NCI-H128 (cell line): Measurements from ENCODE around the gene MPP2.
"Not testable (repeated sequence)": the region's sequence is repeated elsewhere in the genome, so short reads cannot be mapped to it uniquely, and the experiment has no call there.

Source experiments
- DNase-seq: peaks from one replicate; lab custom pipeline; 2025; ENCODE audit not compliant: unreplicated experiment; lab: John Stamatoyannopoulos, UW

MPP2 gene

DNA sequence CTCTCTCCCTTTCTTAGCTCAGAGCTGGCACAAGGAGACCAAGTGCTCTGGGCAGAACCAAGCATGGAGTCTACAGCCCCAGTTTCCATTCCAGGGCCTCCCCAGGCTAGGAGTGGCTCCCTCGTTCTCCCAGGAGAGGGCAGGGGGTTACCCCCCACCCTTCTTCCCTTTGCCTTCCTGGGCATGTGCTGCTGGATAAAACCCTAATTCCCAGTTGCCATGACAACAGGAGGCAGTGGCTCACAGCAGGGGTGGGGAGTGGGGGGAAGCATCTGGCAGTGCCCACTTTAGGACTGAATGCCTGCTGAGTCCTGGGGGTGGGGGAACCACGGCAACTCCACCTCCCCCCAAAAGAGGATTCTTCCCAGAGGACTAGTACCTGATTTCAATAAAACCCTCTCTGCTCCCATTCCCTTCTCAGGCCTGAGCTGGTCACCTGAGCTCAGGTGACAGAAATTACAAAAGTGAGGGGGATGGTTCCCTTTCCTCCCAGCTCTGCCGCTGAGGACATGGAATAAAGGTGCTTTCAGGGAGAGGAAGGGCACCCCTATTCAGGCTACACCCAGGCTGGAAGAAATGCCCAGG is 1.8 kb downstream of the MPP2 start:
- DNase-seq = no peak

DNA sequence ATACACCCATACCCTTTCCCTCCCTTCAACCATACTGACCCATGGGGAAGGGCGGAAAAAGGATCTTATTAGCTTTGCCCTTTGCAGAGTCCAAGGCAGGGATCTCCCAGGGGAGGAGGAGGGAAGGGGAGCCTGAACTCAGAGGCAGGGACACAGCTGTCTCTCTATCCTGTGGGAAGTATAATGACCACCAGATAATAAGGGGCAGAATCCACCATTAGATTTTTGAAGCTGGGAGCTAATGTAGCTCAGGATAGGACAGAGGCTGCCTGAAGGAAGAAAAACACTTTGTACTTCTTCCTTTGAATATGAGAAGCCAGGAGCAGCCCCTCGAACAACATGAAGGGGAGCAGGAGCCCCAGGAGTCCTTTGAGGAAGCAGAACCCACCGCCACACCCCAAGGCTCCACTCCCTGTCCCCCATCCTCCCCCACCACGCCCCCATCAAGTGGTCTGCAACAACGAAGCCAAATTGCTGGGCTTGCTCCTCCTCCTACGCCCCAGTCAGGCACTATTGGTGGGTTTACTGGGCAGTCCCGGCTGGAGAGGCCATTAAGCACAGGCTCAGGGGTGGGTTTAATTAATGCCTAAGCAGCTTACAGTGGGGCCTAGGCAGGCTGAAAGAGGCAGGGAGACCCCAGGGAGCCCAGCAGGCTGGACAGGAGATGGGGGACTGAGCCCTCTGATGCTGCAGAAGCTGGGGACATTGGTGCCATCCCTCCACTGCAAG is 5.3 kb downstream of the MPP2 start:
- DNase-seq = no peak

DNA sequence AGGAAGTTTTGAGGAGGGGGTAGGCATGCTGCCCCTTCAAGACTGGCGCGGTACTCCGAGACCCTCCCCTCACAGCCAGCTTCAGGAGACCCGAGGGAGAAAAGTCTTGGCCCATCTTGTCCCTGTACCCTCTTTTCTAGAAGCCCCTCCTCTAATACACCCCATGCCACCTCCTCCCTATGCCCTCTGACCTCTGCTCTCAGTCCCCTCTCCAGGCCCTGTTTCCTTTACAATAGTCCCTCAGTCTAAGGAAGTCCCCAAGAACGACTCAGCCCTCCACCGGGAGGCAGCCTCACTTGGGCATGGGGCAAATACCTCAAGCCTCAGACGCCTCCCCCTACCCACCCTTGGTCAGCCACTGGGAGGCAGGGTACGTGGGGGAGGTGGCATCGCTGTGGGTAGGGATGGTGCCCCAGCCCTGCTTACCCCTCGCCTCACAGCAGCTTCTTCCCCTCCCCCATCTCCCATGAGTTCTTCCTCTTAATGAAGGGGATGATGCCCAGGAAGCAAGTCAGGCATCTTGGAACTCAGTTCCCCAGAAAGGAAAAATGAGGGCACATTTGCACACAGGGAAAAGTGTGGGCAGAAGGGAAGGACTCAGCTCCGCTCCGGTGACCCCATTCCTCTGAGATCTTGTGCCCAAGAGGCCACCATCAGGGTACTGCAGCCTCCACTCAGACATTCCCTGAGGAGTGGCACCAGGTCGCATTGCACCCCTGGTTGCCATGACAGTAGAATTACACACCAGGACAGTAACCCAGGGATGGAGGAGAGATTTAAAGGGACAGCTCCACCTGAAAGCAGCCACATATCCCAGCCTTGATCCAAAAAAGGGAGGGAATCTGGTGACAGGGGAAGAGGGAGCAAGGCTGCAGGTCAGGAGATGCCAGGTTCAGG is 6.2 kb downstream of the MPP2 start:
- no peak for DNase-seq

DNA sequence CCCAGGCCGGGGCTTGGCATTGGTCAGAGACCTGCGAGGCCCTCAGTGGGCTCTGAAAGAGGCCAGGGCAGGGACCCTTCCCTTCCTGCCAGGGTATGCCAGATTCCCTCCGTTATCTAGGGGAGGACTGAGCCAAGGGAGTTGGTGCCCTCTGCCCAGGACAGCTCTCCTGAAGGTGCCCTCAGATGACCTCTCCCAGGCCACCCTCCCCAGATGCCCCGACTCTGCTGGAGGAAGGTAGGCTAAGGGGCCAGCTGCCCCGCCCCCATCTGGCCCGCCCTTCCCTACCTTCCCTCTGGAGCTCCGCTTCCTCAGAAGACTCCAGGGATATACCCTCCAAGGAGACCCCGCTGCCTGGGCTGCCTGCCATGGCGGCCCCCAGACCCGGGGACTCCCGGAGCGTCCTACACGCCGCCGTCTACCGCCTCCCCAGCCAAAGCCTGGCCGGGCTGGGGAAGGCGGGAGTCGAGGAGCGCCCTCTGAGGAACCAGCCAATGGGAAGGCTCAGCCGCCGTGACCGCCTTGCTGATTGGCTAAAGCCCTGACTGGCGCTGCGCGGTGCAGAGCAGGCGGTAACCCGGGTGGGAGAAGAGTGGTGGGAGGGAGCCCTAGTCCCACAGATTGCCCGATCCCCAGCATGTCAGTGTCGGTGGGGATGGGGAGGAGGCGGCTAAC is 7.0 kb downstream of the MPP2 start:
- DNase-seq = peak; percentile 64

DNA sequence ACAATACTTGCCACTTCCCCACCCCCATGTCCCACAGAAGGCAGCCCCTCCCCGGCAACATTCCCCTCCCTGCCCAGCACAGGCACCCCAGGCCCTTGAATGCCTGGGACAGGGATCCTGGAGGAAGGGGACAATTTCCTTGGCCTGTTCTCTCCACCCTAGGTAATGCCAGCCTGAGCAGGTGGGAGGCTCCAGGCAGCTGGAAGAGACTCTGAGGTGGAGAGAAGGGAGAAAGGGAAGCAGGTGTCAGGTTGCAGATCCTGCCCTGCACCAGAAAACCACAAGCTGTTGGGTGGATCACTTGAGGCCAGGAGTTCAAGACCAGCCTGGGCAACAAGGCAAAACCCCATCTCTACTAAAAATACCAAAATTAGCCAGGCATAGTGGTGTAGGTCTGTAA is 8.9 kb downstream of the MPP2 start:
- no peak for DNase-seq

DNA sequence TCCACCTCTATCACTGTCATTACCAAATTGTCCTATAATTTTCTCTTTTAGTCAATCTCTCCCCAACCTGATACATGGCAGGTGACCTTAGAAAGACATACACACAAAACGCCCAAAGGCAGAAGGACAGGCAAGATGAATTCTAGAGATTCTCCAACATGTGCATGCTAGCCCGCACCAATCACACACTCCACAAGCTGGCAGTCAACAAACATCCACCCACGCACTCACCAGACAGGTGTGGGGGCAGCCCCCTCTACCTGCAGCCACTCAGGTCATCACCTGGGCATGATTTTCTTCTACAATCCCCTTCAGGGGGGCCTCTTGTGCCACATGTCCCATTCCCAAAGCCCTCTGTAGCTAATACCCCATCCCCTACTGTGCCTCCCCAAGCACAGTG is 9.5 kb downstream of the MPP2 start:
- no peak for DNase-seq

DNA sequence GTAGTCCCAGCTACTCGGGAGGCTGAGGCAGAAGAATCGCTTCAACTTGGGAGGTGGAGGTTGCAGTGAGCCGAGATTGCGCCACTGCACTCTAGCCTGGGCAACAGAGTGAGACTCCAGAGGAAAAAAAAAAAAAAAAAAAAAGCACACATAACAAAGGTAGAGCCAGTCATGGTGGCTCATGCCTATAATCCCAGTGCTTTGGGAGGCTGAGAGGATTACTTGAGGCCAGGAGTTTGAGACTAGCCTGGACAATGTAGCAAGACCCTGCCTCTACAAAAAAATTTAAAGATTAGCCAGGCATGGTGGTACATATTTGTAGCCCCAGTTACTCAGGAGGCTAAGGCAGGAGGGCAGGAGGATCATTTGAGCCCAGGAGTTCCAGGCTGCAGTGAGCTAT is 12.8 kb downstream of the MPP2 start:
- not testable (repeated sequence) for DNase-seq

DNA sequence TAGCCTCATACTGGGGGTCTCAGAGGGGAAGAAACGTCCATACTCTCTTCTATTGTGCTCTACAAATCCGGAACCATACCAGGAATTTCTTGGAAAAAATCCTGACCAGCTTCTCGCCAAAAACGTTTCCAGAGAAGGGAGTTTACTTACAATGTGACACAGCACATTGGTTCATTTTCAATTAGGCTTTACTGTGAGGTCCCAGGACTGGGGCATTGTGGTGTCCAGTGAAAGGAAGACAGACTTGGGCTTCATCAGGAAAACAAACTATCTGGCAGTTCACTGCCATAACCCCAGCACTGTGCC is 14.7 kb downstream of the MPP2 start:
- no peak for DNase-seq

DNA sequence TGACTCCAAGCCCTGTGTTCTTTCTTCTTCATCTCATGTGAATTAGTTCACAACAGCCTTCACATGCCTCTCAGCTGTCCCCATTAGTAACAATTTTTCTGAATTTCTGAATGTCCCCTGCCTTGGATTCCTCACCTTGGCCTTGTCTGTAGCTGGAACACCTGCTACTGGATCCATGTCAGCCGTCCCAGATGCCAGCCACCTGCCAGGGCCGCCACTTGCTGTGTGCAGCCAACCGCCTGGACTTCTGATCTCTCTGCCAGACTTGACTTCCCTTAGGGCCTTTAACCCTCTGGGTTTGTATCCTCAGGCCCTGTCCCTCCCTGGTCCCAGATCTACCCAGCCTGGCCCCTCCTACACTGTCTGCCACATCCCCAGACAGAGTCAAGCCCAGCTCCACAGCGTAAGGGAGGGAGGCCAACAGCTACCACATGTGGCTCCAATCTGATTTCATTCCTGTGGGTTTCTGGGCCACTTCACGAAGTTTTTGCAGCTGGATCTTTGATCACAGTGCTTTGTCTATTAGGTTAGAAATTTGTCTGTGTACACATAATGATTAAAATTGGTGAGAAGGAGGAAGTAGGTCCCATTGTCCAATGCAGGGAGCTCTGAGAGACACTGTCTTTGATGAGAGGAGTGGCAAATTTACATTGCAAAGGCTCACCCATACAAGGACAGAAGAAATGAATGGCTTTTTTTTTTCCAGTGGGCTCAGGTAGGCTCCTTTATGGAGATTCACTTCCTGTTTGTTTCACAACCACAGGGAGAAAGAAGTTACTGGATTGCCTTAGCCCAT is 15.3 kb downstream of the MPP2 start:
- DNase-seq = no peak

DNA sequence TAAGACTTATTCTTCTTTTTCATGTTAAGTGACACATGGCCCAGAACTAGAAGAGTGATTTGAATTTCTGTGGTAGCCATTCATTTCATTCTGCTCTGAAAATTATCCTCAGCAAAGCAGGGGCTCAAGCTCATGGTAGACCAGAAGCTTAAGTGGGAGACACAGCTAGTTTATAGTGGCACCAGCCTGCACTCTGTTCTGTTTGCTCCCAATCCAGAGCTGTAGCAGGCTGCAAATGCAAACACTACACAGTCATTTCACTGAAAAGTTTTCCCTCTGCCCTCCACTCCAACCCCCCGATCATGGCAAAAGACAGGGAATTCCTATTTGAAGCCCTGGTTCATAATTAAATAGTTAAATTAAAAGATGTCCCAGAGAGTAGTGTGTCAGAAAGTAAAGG is 17.1 kb downstream of the MPP2 start:
- no peak for DNase-seq

DNA sequence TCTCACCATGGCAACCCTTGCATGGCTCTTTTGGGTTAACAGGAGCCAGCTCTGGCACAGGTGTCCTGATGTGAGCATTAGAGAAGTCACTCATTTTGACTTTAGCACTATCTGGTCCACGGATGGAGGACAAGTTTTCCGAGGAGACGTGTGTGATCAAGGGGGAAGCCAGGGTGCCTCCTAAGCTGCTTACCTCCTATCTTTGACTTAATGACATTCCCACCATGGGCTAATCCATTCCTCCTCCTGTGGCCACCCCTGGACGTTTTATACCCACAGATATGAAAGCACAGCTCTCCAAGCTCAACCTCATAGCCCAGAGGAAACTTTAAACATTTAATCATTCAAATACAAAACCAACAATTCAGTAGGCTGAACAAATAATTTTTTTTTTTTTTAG is 18.8 kb downstream of the MPP2 start:
- no peak for DNase-seq

DNA sequence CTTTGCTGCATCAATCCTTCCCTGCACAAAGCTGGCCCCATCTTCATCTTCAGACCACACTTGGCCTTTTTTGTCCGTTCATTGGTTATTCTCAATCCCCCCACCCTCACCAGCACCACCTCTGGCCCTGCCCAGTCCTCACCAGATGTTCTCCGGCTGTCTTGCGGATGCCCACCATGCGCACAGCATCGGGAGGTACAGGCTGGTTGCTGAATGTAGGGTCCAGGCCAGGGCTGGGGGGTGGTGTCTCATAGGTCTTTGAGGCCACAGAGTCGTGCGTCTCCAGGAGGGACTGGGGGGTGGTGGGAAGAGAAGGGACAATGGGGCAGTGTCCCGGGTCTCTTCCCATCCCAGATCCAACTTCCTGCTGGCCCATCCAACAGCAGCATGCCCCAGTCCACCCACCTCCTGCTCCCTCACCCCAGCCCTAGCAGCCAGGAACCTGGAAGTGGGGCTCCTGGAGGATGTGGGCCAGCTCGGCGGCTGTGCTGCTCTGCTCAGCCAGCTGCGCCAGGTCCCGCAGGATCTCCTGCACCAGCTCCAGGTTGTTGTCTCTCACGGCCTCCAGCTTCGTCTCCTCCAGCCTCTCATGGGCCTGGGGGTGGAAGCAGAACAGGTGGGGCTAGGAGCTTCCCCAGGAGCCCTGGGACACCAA is 24.4 kb downstream of the MPP2 start:
- DNase-seq = no peak

DNA sequence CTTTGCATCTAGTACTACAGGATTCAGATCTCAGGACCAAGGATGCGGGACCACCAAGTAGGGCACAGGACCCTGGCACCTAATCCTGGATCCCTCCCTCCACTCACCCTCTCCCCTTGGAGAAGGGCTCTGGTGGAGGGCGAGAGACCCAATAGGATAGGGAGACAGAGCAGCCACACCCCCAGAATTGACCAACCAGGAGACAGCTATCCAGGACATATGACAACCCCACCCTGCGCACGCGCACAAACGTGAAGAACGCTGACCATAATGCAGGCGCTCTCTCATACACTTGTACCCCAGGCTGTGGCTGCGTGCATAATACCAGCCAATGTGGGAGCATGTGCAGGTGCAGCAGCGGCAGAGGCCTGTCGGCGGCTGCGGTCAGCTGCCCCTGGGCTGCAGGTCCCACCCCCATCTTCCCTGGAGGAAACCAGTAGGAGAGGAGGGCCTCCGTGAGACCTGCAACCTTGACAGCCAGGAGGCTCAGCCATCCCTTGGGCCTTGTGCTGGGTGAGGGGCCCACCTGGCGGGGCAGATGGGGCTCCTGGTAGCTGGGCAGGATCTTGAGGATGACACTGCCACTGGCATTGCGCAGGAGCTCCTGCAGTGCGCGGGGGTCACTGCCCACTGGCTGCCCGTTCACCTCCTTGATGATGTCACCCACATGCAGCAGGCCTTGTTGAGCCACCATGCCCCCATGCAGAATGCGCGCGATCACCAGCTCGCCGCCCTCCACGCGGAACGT is 25.4 kb downstream of the MPP2 start:
- no peak for DNase-seq

DNA sequence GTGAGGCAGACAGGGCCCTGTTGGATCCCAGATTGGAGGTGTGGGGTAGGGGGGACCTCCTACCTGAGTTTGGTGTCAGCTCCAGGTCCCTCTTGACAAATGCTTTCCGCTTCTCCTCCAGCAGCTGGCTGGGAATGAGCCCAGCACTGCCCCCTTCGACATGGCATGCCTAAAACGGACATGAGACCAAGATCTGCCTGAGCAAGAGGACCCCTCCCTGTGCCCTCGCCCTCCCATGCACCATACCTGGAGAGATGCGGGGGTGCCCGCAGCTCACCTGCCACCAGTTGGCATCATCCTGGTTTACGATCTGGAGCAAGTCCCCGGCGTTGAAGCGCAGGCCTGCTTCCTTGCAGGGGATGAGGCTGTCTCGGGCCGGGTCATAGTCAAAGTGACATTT is 26.2 kb downstream of the MPP2 start:
- no peak for DNase-seq

DNA sequence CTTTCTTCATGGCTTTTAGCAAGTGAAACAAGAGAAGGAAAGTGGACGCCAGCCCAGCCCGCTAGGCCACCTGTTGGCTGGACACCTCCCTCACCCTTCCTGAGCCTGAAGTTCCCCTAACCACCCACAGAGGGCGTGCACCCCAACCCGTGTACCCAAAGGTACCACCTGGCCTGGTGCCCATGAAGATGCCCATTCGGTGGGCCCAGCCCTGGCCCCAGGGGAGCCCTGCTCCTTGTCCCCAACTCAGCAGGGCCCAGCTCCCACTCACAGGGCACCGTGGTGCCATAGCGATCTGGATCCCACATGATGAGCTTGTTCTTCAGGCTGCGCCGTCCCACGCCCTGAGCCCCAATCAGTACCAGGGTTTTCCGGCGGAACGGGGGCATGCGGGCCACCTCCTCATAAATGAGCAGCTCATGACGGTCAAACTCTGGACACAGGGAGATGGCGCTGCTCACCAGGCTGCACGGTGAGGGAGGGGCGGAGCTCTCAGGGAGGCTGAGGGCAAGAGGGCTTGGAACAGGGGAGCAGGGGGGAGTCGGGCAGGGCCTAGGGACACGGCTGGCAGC is 26.8 kb downstream of the MPP2 start:
- DNase-seq = no peak

DNA sequence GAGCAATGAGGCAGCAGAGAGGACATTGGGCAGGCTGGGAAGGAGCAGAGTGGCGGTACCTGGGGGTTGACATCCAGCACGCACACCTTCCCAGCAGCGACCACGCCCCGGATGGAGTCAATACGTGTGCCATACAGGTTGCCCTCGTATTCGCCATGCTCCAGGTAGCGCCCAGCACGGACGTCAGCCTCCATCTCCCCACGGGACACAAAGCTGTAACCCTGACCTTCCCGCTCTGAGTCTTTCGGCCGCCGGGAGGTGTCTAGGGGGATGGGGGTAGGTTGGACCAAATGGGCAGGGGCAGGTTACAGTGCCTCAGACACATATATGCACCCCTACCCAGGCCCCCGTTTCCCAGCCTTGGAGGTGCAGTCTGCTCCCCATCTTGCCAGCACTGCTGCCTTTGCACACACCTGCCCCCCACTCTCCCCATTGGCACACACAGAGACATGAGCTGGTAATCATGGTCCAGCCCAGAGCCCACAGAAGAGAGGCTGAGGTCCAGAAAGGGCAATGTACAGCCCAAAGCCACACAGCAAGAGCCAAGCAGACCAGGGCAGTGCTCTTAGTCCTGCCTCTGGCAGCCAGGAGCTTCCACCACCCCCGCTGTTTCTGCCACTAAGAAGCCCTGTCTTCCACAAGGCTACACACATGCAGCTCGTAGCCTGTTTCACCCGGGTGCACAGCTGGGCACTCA is 27.5 kb downstream of the MPP2 start:
- no peak for DNase-seq

DNA sequence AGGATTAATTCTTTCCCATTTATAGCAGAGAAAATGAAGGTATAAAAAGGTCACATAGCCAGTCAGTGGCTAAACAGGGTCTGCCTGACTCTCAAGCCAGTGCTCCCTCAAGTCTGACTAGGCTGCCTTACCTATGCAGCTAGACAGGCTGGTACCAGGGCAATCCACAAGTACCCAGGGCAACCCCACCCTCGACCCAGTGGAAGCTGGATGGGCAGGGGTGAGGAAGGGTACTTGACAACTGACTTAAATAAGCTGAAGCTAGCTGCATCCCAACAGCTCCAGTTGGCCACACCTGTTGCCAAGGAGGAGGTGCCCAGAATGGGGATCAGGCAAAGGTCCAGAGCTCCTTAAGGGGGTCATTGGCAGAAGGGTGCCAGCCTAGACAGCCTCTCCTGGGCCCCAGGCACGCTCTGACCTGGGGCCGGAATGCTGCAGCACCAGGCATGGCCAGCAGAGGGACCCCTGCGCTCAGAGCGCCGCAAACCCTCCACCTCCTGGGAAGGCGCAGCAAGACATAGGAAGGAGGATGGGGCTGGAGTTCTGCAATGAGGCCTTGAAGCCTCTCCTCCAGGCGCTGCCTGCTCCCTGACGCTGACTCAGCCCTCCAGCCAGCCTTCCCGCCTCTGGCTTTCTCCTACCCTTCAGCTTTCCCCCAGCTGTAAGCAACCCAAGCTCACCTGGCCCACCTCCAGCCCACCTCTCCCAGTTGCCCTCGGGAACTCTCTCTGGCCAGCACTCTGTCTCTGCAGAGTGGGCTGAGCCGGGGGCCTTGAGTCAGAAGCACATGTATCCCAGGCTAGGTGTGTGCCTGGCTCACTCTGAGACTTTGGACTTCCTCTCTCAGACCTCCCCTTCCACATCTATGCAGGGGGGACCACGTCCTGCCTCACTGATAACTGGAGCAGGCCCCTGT is 28.8 kb downstream of the MPP2 start:
- peak; percentile 15 for DNase-seq
